Stimulated activated CD4-positive, alpha-beta T cell treated with anti-CD3 and anti-CD28 coated beads, Interleukin-12 subunit alpha, Interleukin-12 subunit beta, amount 100 ng/mL, for 24 hours (primary cell): ENCODE data around the gene CAMTA1.

Experiments used
- DNase-seq, 2 experiments: peaks; one replicate each; pipeline ENCODE4 v3.0.0-alpha.2; 2020; ENCODE audit warnings: low read depth in 2 of 2

CAMTA1 gene

GRCh38 chr1:6979003-6979613, 193.9 kb downstream of the CAMTA1 start:
- DNase-seq: no peak

GRCh38 chr1:6981595-6981994, 196.3 kb downstream of the CAMTA1 start:
- DNase-seq: no peak

GRCh38 chr1:6982443-6982842, 197.2 kb downstream of the CAMTA1 start:
- DNase-seq: no peak

GRCh38 chr1:6982860-6983259, 197.6 kb downstream of the CAMTA1 start:
- no peak for DNase-seq

GRCh38 chr1:6984536-6984935, 199.3 kb downstream of the CAMTA1 start:
- DNase-seq: no peak

- DNase-seq: no peak
These were observed 199.7 kb downstream of the CAMTA1 start for GRCh38 chr1:6984986-6985385.

GRCh38 chr1:6985549-6986276, 200.5 kb downstream of the CAMTA1 start:
- no peak for DNase-seq

GRCh38 chr1:6986281-6986680, 201.0 kb downstream of the CAMTA1 start:
- no peak for DNase-seq

- no peak for DNase-seq
These were observed 202.7 kb downstream of the CAMTA1 start for GRCh38 chr1:6987940-6988339.

GRCh38 chr1:6988796-6989195, 203.5 kb downstream of the CAMTA1 start:
- DNase-seq: no peak

- DNase-seq: no peak
These were observed 204.2 kb downstream of the CAMTA1 start for GRCh38 chr1:6989212-6990159.

- no peak for DNase-seq
These were observed 206.0 kb downstream of the CAMTA1 start for GRCh38 chr1:6991266-6991665.

- DNase-seq: no peak
These were observed 210.5 kb downstream of the CAMTA1 start for GRCh38 chr1:6995789-6996188.

- DNase-seq: no peak
These were observed 211.1 kb downstream of the CAMTA1 start for GRCh38 chr1:6996371-6996770.

- DNase-seq: no peak
These were observed 211.6 kb downstream of the CAMTA1 start for GRCh38 chr1:6996866-6997265.

- DNase-seq: no peak
These were observed 213.0 kb downstream of the CAMTA1 start for GRCh38 chr1:6998267-6998666.

GRCh38 chr1:6999826-7000225, 214.6 kb downstream of the CAMTA1 start:
- no peak for DNase-seq

- no peak for DNase-seq
These were observed 215.5 kb downstream of the CAMTA1 start for GRCh38 chr1:7000720-7001119.

GRCh38 chr1:7002728-7003127, 217.5 kb downstream of the CAMTA1 start:
- no peak for DNase-seq

- DNase-seq: no peak
These were observed 218.4 kb downstream of the CAMTA1 start for GRCh38 chr1:7003676-7004075.

GRCh38 chr1:7004181-7004580, 218.9 kb downstream of the CAMTA1 start:
- DNase-seq: no peak

- no peak for DNase-seq
These were observed 220.5 kb downstream of the CAMTA1 start for GRCh38 chr1:7005762-7006161.
